HG03196 (cell line): ENCODE data around the gene PEBP1.
A peak's percentile ranks its signal among the peaks of the same experiment; 100 is the strongest.

Experiments used
- ATAC-seq: cut with Tn5 transposase; IDR thresholded peaks from one replicate; pipeline ENCODE4 v1.9.1; 2021; ENCODE audit not compliant: unreplicated experiment

PEBP1 gene

GRCh38 chr12:118135788-118136558, at the start of gene PEBP1:
PEBP1 (plus strand) TSS chr12:118136124; CDS start chr12:118136210, 86 bp downstream.
- peak; percentile 98 for ATAC-seq

- ATAC-seq, result no peak
Measured at GRCh38 chr12:118089782-118090181, 46.1 kb upstream of the PEBP1 start.

GRCh38 chr12:118094039-118094438, 41.9 kb upstream of the PEBP1 start:
- ATAC-seq, result no peak

- ATAC-seq, result no peak
Measured at GRCh38 chr12:118098401-118098800, 37.5 kb upstream of the PEBP1 start.

DNA sequence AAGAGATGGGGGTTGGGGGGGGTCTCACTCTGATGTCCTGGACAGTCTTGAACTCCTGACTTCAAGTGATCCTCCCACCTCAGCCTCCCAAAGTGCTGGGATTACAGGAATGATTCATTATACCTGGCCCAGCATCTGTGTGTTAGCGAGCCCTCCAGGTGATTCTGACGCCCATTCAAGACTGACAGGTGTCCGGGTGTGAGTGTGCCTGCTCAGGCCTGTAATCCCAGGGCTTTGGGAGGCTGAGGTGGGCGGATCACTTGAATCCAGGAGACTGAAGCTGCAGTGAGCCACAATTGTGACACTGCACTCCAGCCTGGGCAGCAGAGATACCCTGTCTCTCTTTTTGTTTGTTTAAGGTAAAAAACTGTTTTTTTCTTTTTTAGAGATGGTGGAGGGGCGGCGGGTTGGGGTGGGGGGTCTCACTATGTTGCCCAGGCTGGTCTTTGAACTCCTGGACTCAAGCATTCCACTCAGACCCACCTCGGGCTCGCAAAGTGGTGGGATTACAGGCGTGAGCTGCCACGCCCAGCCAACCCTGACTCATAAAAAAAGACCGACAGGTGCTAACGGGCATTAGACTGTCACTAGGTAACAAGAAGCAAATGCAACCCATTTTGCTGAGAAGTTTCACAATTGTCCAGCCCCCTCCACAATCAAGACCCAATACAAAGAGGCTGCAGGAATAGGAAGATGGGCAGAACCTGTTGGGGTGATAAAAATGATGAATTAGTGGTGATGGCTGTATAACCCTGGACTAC, 36.8 kb upstream of the PEBP1 start:
- no peak for ATAC-seq

DNA sequence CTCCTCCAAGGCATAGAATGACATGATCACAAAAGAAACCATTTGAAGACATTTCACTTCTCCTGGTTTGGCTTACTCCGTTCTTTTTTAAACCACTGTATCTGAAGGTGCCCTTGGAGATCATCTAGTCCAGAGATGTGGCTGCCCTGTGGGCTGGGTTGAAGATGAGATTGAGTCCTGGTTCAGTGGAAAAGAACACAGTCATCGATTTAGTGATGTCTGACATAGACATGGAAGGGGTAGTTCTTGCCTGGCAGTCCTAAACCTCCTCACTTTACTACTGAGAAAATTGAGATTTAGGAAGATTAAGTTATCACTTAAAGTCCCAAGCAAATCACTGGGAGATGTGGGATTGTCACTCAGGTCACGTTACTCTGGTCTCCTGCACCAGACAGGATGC, 34.9 kb upstream of the PEBP1 start:
- ATAC-seq, result no peak

GRCh38 chr12:118102070-118102469, 33.9 kb upstream of the PEBP1 start:
- no peak for ATAC-seq

DNA sequence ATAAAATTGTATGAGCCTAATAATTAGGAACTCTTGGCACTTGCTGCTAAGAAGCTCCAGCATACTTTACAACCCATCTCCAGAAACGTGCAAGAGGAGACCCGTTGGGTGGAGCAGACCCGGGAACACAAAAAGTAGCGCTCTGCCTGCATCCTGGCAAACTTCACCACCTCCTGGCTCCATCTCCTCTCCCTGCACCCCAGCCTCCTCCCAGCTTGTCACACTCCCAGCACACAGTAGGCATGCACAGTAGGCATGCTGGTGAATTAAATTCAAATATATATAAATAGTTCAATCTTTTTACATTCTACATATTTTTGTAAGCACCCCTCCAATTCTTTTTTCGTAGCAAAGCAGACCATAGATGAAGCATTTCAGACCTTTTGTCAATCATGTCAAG, 33.3 kb upstream of the PEBP1 start:
- no peak for ATAC-seq

DNA sequence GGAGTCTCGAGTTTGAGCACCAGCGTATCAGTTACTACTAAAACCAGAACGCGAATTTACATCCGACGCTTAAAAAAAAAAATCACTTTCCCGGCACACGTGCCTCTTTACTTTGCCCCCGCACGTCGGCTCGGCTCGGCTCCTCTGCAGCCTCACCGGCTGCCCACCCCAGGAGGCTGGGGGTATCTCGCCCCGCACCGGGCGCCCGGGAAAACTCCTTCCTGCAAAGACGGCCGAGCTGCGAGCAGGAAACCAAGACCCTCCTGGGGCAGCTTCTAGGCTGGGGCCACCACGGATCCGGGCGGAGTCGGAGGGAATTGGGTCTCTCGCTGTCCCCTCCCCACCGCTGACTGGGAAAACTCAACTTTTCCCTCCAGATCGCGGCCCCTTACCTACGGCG, 32.7 kb upstream of the PEBP1 start:
- ATAC-seq, result no peak

DNA sequence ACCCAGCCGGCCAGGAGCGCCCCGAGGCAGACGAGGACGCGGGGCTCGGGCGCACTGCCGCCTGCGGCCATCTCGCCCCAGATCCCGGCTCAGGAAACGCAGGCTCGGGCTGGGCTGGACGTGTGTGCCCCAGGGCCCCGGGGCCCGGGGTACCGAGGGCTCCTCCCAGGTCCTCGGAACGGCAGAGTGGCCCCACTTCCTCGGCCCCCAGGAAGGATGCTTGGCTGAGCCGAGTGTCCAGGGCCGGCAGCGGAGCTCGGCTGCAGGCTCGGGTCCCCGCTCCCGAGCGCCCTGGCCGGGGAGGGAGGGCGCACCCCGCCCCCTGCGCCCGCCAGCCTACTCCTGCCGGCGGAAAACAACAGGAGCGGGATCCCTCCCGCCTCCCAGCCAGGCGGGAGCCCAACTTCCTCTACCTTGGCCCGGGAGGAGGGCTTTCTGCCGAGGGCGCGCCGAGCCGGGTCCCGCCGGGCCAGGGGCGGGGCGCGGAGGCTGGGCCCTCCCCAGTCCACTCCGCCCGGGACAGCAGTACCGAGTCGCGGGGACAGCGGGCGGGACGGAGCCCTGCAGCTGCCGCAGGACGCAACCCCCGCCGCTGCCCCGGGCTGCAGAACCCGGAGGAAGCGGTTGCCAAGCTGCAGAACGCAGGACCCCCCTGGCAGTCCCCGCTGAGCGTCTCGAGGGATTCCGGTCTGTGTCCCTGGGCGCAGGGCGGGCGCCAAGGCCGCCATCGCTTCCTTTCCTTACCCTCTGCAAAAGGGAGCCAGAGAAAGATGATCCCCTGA, 32.1 kb upstream of the PEBP1 start, which contains the start of gene VSIG10:
TSS of gene VSIG10 (minus strand) at position 411 of the 782 bp plus-strand sequence. CDS start at position 71, 340 bp downstream.
- ATAC-seq, result no peak

DNA sequence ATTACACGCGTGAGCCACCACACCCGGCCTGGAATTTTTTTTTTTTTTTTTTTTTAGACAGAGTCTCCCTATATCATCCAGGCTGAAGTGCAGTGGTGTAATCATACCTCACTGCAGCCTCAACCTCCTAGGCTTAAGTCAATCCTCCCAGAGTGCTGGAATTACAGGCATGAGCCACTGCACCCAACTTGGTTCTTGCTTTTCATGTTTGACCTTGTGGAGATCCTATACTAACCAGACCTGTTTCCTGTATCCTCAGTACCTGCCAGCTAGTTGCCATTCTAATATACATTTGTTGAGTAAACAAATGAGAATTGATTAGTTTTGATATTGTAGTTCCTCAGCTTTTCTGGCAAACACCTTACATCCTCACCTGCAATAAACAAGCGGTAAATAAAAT, 28.9 kb upstream of the PEBP1 start:
- ATAC-seq, result no peak

DNA sequence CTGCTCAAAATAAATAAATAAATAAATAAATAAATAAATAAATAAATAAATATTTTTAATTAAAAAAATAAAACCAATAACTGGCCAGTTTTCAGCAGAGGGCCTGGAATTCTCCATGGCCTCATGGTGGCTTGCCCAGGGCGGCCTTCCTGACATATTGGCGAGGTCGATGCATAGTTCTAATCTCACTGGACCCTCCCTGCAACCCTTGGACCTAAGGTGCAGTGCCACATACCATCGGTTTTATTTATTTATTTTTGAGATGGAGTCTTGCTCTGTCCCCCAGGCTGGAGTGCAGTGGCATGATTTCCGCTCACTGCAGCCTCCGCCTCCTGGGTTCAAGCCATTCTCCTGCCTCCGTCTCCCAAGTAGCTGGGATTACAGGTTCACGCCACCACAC, 28.2 kb upstream of the PEBP1 start:
- no peak for ATAC-seq

- no peak for ATAC-seq
Measured at GRCh38 chr12:118109088-118109487, 26.8 kb upstream of the PEBP1 start.

DNA sequence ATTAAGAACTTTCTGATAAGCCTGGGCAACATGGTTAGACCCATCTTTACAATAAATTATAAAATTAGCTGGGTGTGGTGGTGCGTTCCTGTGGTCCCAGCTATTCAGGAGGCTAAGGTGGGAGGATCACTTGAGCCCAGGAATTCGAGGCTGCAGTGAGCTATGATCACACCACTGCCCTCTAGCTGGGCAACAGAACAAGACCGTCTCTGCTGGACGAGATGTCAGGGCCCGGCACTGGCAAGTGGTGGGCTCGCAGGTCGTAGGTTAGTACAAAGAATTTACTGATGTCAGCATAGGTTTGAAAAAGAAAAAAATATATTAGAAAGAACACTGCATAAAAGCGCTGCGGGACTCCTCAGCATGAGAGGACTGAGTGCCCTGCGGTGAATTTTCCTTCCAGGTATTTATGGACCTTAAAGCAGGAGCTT, 16.5 kb upstream of the PEBP1 start:
- ATAC-seq, result no peak

GRCh38 chr12:118120579-118121363, 15.2 kb upstream of the PEBP1 start:
- ATAC-seq, result no peak

GRCh38 chr12:118122264-118122663, 13.7 kb upstream of the PEBP1 start:
- no peak for ATAC-seq

- no peak for ATAC-seq
Measured at GRCh38 chr12:118124333-118124874, 11.5 kb upstream of the PEBP1 start.

DNA sequence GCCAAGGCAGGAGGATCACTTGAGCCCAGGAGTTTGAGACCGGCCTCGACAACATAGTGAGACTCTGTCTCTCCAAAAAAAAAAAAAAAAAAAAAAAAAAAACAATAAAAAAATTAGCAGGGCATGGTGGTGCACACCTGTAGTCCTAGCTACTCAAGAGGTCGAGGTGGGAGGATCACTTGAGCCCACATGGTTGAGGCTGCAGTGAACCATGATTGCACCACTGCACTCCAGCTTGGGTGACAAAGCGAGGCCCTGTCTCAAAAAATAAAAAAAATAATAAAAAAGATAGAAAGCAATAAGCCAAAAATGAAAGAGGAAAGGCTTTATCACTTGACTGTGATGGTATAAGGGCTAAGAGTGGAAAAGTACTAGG, 10.2 kb upstream of the PEBP1 start:
- ATAC-seq, result no peak

GRCh38 chr12:118126119-118126757, 9.7 kb upstream of the PEBP1 start:
- no peak for ATAC-seq

DNA sequence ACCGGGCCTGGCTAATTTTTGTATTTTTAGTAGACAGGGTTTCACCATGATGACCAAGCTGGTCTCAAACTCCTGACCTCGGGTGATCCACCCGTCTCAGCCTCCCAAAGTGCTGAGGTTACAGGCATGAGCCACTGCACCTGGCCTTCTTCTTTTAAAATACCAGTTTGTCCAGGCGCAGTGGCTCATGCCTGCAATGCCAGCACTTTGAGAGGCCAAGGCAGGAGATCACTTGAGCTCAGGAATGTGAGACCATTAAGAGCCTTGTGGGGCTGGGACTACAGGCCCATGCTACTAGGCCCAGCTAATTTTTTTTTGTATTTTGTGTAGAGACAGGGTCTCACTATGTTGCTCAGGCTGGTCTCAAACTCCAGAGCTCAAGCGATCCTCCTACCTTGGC, 8.1 kb upstream of the PEBP1 start:
- ATAC-seq, result no peak
